ENCODE data around the gene ALCAM.

ALCAM gene

GRCh38 chr3:105466495-105467404, 100.0 kb downstream of the ALCAM start:
- no peak overlapping the region for H2BK5ac ChIP-seq (ENCODE audit: low read depth, low read length, poor library complexity)
- no peak overlapping the region for H4K91ac ChIP-seq (ENCODE audit: low read depth, low read length)
- H3K27ac ChIP-seq (ENCODE audit: low read depth, low read length) = no peak overlapping the region
- no peak overlapping the region for H2BK120ac ChIP-seq (ENCODE audit: insufficient read depth, low read length, poor library complexity)
- H3K79me1 ChIP-seq (ENCODE audit: low read length) = peaks cover 2% of the 10 kb centered on the region
- no peak for DNase-seq
- H3K4me1 ChIP-seq (ENCODE audit: control insufficient read depth in 1 of 2, insufficient read depth in 2 of 2, low read length in 2 of 2) = peaks cover 0 to 4% of the 10 kb centered on the region in 2 experiments
- H3K9ac ChIP-seq (ENCODE audit: low read length) = no peak overlapping the region
- no peak overlapping the region for H2BK12ac ChIP-seq (ENCODE audit: low read length)
- no peak overlapping the region for H3K4ac ChIP-seq (ENCODE audit: low read depth, low read length)
- H3K27me3 ChIP-seq (ENCODE audit: insufficient read depth, low read length) = no peaks in the 10 kb centered on the region
- H4K12ac ChIP-seq (ENCODE audit: low read depth, low read length) = no peak overlapping the region
- no peak overlapping the region for H3K23ac ChIP-seq (ENCODE audit: low read length)
- H4K8ac ChIP-seq (ENCODE audit: low read depth, low read length) = no peak overlapping the region
- H3K36me3 ChIP-seq (ENCODE audit: control insufficient read depth in 1 of 2, insufficient read depth in 2 of 2, low read length in 2 of 2) = no peaks in the 10 kb centered on the region
- H3K79me2 ChIP-seq (ENCODE audit: control insufficient read depth, insufficient read depth, low read length, poor library complexity) = no peaks in the 10 kb centered on the region
- no peaks in the 10 kb centered on the region for H3K9me3 ChIP-seq (ENCODE audit: insufficient read depth, low read depth, low read length)
- H3K4me2 ChIP-seq (ENCODE audit: low read length) = no peak overlapping the region
- H3K14ac ChIP-seq (ENCODE audit: low read length) = no peak overlapping the region
- no peak overlapping the region for H3K4me3 ChIP-seq (ENCODE audit: low read depth, low read length)
- no peak overlapping the region for H2AFZ ChIP-seq (ENCODE audit: insufficient read depth, low read length, poor library complexity)
- H3K18ac ChIP-seq (ENCODE audit: low read length) = no peak overlapping the region
- WGBS (ENCODE audit: extremely low coverage, insufficient coverage, insufficient read length) = no CpG with 5 or more reads among the region's 2 CpGs
- no peak overlapping the region for H2AK5ac ChIP-seq (ENCODE audit: low read length)

GRCh38 chr3:105470851-105471250, 104.1 kb downstream of the ALCAM start:
- no peak overlapping the region for H3K4me3 ChIP-seq (ENCODE audit: low read depth, low read length)
- no peak overlapping the region for H3K9ac ChIP-seq (ENCODE audit: low read length)
- no peak overlapping the region for H2BK120ac ChIP-seq (ENCODE audit: insufficient read depth, low read length, poor library complexity)
- 100% methylated on average over 1 of the region's 2 CpGs for WGBS (ENCODE audit: extremely low coverage, insufficient coverage, insufficient read length)
- H3K4ac ChIP-seq (ENCODE audit: low read depth, low read length) = no peak overlapping the region
- no peak overlapping the region for H3K4me2 ChIP-seq (ENCODE audit: low read length)
- no peak overlapping the region for H2AFZ ChIP-seq (ENCODE audit: insufficient read depth, low read length, poor library complexity)
- no peak overlapping the region for H2BK12ac ChIP-seq (ENCODE audit: low read length)
- H4K91ac ChIP-seq (ENCODE audit: low read depth, low read length) = no peak overlapping the region
- no peaks in the 10 kb centered on the region for H3K9me3 ChIP-seq (ENCODE audit: insufficient read depth, low read depth, low read length)
- no peak overlapping the region for H3K23ac ChIP-seq (ENCODE audit: low read length)
- H3K27ac ChIP-seq (ENCODE audit: low read depth, low read length) = no peak overlapping the region
- DNase-seq = no peak
- no peaks in the 10 kb centered on the region for H3K36me3 ChIP-seq (ENCODE audit: control insufficient read depth in 1 of 2, insufficient read depth in 2 of 2, low read length in 2 of 2)
- no peak overlapping the region for H4K8ac ChIP-seq (ENCODE audit: low read depth, low read length)
- no peak overlapping the region for H3K18ac ChIP-seq (ENCODE audit: low read length)
- H3K79me1 ChIP-seq (ENCODE audit: low read length) = peaks cover 2% of the 10 kb centered on the region
- no peaks in the 10 kb centered on the region for H3K27me3 ChIP-seq (ENCODE audit: insufficient read depth, low read length)
- no peak overlapping the region for H2BK5ac ChIP-seq (ENCODE audit: low read depth, low read length, poor library complexity)
- H3K79me2 ChIP-seq (ENCODE audit: control insufficient read depth, insufficient read depth, low read length, poor library complexity) = no peaks in the 10 kb centered on the region
- H3K4me1 ChIP-seq (ENCODE audit: control insufficient read depth in 1 of 2, insufficient read depth in 2 of 2, low read length in 2 of 2) = peaks cover 0 to 6% of the 10 kb centered on the region in 2 experiments
- no peak overlapping the region for H4K12ac ChIP-seq (ENCODE audit: low read depth, low read length)
- no peak overlapping the region for H2AK5ac ChIP-seq (ENCODE audit: low read length)
- H3K14ac ChIP-seq (ENCODE audit: low read length) = no peak overlapping the region

DNA sequence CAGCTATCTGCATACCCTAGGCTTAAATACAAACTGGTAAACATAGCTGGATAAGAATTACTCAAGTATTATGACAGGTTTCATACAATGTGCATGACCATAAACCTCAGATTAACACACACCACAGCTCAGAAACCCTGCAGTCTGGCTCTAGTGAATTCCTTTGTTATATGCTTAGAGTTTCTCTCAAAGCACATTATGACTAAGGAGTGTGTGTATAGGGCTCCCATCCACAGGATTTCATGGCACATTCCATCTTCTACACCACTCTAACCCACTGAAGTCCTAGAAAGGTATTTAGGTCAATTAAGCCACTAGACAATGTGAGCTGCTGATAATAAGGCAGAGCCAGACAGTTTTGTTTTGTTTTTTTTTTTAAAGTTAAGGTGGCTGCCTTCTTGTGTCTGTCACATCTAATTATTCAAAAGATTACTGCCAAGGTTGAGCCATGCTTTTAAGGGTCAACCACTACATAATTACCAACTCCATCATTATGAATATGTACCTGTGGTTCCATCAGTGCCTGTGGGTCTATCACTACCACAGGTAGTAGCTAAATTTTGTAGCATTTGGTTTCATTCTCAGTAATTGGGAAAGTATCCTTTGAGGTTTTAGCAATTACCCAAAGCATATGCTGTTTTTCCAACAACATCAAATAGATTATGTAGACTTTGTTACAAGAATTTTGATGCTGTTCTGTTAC, 107.0 kb downstream of the ALCAM start:
- H3K4me2 ChIP-seq (ENCODE audit: low read length) = no peak overlapping the region
- no peaks in the 10 kb centered on the region for H3K9me3 ChIP-seq (ENCODE audit: insufficient read depth, low read depth, low read length)
- H2AK5ac ChIP-seq (ENCODE audit: low read length) = no peak overlapping the region
- no peaks in the 10 kb centered on the region for H3K27me3 ChIP-seq (ENCODE audit: insufficient read depth, low read length)
- no peak overlapping the region for H3K18ac ChIP-seq (ENCODE audit: low read length)
- H3K23ac ChIP-seq (ENCODE audit: low read length) = no peak overlapping the region
- H4K91ac ChIP-seq (ENCODE audit: low read depth, low read length) = no peak overlapping the region
- no peak overlapping the region for H2BK12ac ChIP-seq (ENCODE audit: low read length)
- no peak overlapping the region for H2AFZ ChIP-seq (ENCODE audit: insufficient read depth, low read length, poor library complexity)
- H3K4ac ChIP-seq (ENCODE audit: low read depth, low read length) = no peak overlapping the region
- H3K14ac ChIP-seq (ENCODE audit: low read length) = no peak overlapping the region
- H3K27ac ChIP-seq (ENCODE audit: low read depth, low read length) = no peak overlapping the region
- H3K4me3 ChIP-seq (ENCODE audit: low read depth, low read length) = no peak overlapping the region
- no peak overlapping the region for H2BK120ac ChIP-seq (ENCODE audit: insufficient read depth, low read length, poor library complexity)
- H3K4me1 ChIP-seq (ENCODE audit: control insufficient read depth in 1 of 2, insufficient read depth in 2 of 2, low read length in 2 of 2) = peaks cover 0 to 4% of the 10 kb centered on the region in 2 experiments
- no peak overlapping the region for H4K12ac ChIP-seq (ENCODE audit: low read depth, low read length)
- H3K79me2 ChIP-seq (ENCODE audit: control insufficient read depth, insufficient read depth, low read length, poor library complexity) = no peaks in the 10 kb centered on the region
- DNase-seq = no peak
- no peaks in the 10 kb centered on the region for H3K36me3 ChIP-seq (ENCODE audit: control insufficient read depth in 1 of 2, insufficient read depth in 2 of 2, low read length in 2 of 2)
- no peak overlapping the region for H3K9ac ChIP-seq (ENCODE audit: low read length)
- no peaks in the 10 kb centered on the region for H3K79me1 ChIP-seq (ENCODE audit: low read length)
- H4K8ac ChIP-seq (ENCODE audit: low read depth, low read length) = no peak overlapping the region
- no peak overlapping the region for H2BK5ac ChIP-seq (ENCODE audit: low read depth, low read length, poor library complexity)

GRCh38 chr3:105480768-105481167, 114.1 kb downstream of the ALCAM start:
- no peak overlapping the region for H2BK5ac ChIP-seq (ENCODE audit: low read depth, low read length, poor library complexity)
- no peak overlapping the region for H3K4me2 ChIP-seq (ENCODE audit: low read length)
- H3K23ac ChIP-seq (ENCODE audit: low read length) = no peak overlapping the region
- H3K79me2 ChIP-seq (ENCODE audit: control insufficient read depth, insufficient read depth, low read length, poor library complexity) = no peaks in the 10 kb centered on the region
- no peaks in the 10 kb centered on the region for H3K36me3 ChIP-seq (ENCODE audit: control insufficient read depth in 1 of 2, insufficient read depth in 2 of 2, low read length in 2 of 2)
- no peak overlapping the region for H4K8ac ChIP-seq (ENCODE audit: low read depth, low read length)
- WGBS (ENCODE audit: extremely low coverage, insufficient coverage, insufficient read length) = no CpG with 5 or more reads among the region's 1 CpG
- no peak overlapping the region for H3K4ac ChIP-seq (ENCODE audit: low read depth, low read length)
- H3K4me1 ChIP-seq (ENCODE audit: control insufficient read depth in 1 of 2, insufficient read depth in 2 of 2, low read length in 2 of 2) = no peaks in the 10 kb centered on the region
- no peak overlapping the region for H2BK12ac ChIP-seq (ENCODE audit: low read length)
- no peaks in the 10 kb centered on the region for H3K79me1 ChIP-seq (ENCODE audit: low read length)
- H3K27ac ChIP-seq (ENCODE audit: low read depth, low read length) = no peak overlapping the region
- no peak overlapping the region for H2AFZ ChIP-seq (ENCODE audit: insufficient read depth, low read length, poor library complexity)
- no peak overlapping the region for H2AK5ac ChIP-seq (ENCODE audit: low read length)
- DNase-seq = no peak
- H4K91ac ChIP-seq (ENCODE audit: low read depth, low read length) = no peak overlapping the region
- H3K9ac ChIP-seq (ENCODE audit: low read length) = no peak overlapping the region
- no peaks in the 10 kb centered on the region for H3K27me3 ChIP-seq (ENCODE audit: insufficient read depth, low read length)
- no peak overlapping the region for H3K4me3 ChIP-seq (ENCODE audit: low read depth, low read length)
- no peak overlapping the region for H3K14ac ChIP-seq (ENCODE audit: low read length)
- no peaks in the 10 kb centered on the region for H3K9me3 ChIP-seq (ENCODE audit: insufficient read depth, low read depth, low read length)
- no peak overlapping the region for H3K18ac ChIP-seq (ENCODE audit: low read length)
- no peak overlapping the region for H4K12ac ChIP-seq (ENCODE audit: low read depth, low read length)
- H2BK120ac ChIP-seq (ENCODE audit: insufficient read depth, low read length, poor library complexity) = no peak overlapping the region

All from trophoblast cell (in vitro differentiated cells and primary cell).